Left hindlimb (tissue), 1 donor: ENCODE measurements around the gene OCSTAMP.

ENCODE experiments used
- DNase-seq: peaks from one replicate; pipeline ENCODE4 v3.0.0-alpha.2; 2018

OCSTAMP gene

DNA sequence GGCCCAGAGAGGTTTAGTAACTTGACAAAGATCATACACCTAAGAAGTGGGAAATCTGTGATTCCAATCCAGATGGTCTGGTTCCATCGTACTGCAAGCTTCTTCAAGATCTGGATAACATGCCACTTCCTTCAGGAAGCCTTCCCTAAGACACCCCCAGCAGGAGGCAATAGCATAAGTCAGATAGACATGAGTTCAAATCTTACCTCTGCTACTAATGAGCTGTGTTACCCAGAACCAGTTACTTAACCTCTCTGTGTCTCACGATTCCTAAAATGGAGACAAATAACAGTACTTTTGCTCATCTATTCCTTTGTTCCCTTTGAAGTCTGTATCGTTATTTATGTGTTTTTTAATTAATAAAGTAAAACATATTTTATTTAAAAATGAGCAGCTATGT is 22.3 kb upstream of the OCSTAMP start:
- no peak for DNase-seq

DNA sequence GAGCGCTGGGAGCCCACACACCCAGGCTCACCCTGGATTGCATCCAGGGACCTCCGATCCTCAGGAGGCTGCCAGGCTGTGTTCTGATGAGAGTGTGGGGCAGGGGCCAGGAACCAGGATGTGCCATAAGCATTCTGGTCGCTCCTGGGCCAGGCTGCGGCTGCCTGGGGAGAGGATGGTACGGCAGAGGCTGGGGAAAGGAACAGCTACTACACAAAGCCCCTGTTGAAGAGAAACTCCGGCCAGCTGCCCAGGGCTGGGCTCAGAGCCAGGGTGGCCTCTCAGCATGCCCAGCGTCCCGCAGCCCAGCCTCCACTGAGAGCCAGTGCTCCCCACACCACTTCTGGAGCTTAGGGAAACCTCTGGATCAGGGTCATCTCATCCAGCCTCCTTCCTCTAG is 21.7 kb upstream of the OCSTAMP start:
- peak; percentile 84 for DNase-seq

DNA sequence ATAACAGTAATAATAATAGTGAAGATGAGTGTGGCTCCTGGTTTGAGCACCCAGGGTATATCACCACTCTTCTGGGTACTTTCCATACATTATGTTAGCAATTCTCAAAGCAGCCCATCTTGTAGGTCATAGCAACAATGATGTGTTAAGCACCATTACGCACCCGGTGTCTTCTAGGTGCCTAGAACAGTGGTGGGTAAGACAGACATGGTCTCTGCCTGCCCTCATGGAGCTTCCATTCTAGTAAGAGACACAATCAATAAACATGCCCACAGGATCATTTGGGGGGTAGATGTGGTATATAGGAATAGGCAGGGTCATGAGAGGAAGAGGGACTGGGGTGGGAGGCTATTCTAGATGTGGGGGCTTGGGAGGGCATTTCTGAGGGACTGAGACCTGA is 21.0 kb upstream of the OCSTAMP start:
- DNase-seq, result no peak

DNA sequence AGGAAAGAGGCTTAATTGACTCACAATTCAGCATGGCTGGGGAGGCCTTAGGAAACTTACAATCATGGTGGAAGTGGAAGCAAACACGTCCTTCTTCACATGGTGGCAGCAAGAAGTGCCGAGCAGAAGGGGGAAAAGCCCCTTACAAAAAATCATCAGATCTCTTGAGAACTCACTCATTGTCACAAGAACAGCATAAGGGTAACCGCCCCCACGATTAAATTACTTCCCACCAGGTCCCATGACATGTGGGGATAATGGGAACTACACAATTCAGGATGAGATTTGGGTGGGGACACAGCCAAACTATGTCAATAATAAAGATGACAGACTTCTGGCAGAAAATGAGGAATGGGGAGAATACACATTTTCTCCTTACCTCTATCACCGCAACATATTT is 20.5 kb upstream of the OCSTAMP start:
- DNase-seq, result no peak

DNA sequence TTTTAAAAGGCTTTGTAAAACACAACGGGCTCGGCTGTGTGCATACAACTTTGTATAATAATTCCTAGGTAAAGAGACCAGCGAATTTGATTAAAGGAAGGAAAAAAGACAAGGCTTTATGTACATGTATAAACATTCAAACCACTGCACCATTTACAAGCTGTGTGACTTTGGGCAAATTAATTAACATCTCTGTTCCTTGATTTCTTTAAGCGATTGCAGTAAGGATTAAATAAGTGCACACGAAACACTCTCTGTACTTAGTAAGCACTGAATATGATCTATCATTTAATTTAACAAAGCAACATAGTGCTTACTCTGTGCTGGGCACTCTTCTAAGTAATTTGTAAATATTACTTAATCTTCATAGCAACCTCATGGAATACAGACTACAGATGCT is 19.5 kb upstream of the OCSTAMP start:
- DNase-seq, result no peak

DNA sequence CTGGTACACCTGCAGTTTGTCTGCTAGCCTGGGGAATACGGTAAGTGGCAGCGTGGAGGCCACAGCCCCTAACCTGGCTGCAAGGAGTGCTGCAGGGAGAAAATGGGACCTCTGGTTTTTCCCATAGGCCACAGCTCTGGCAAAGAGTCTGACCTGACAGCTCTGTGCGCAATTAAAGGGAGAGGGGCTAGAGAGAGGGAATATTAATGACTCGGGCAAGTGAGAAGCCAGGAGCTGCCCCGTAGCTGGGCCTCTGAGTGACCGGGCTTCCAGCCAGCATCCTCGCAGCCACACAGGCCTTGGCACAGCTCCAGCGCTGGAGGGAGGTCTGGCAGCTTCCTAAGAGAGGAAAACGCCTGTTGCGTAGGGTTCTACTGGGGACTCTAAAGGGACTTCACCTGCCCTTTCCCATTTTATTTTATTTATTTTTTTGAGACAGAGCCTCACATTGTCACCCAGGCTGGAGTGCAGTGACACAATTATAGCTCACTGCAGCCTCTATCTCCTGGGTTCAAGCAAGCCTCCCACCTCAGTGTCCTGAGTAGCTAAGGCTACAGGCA is 18.2 kb upstream of the OCSTAMP start:
- peak; percentile 94 for DNase-seq

DNA sequence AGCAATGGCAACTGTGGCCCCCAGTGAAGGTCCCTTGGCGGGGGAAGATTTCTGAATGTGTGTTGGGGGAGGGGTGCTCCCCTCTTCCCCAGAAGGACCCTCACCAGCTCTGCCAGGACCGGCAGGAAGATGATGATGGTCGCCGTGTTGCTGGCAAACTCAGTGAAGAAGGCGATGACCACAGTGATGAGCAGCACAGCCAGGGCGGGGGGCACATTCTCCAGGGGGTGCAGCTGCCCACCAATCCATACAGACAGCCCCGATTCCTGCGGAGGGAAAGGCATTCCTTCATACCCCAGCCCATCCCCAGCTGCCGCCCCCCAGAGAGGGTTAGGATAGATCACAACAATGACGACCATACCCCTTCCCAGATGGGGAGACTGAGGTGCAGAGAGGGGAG is 15.7 kb upstream of the OCSTAMP start:
- DNase-seq, result no peak

DNA sequence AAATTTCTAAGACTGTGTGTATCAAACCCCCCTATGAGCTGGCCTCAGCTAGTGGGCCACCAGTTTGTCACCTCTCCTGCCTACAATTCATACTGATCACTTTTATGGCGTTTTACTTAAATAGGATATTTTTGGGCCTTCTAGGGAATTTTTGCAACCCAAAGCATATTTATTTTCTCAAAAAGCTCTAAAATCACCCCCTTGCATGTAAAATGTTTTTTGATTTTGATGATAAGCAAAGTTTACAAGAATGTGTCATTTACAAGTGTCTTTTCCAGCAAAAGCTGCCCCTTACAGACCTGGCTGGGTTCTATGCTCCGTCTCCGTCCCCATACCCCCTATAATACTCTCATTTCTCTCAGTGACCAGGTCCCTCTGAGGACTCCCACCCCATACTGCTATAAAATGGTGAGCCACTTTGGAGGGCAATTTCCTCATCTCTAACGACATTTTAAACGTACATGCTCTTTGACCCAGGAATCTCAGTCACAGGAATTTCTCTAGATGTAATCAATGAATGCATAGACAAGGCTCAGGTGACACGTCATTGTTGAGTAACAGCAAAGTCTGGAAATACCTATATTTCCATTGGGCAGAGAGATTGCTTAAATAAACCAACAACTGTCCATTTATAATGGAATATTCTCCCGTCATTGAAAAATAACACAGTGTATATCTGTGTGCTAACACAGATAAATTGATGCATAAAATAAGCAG is 13.9 kb upstream of the OCSTAMP start:
- no peak for DNase-seq

DNA sequence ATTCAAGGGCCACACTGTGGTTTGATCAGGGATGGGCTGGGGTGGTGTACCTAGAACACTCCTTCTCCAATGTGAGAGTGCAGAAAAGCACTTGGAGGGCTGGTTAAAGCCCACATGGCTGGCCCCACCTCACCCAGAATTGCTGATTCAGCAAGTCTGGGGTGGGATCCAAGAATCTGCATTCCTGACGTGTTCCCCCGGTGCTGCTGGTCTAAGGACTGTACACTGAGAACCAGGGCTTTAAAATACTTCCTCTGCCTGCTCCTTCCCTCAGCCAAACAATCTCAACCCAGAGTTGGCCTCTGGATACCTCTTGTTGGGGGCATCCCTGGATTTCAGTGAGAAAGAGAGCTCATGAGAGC is 13.4 kb upstream of the OCSTAMP start:
- no peak for DNase-seq

DNA sequence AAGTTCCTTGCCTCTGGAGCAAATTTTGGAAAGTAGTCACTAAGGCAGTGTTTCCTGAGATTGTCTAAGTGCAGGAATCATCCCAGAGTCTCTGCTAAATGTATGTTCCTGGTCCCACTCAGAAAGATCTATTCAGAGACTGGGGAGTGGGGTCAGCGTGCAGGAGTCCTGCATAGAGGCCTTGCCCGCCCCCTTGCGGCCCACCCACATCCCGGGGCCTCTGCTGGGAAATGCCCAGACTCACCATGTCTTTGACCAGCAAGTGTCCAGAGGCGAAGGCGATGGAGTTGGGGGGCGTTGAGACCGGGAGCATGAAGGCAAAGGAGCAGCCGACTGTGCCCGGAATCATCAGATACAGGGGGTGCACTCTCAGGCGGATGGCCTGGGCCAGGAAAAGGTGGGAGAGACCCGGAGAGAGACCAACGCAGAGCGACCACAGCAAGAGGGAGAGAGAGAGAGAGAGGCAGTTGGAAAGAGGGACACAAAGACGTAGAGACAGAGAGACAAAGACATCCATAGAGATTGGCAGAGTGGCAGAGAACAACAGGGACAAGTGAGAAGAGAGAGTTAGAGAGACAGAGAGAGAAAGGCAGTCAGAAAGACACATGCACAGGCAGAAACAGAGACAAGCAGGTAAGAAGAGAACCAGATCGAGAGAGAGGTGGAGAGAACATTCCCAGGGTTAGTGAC is 12.9 kb upstream of the OCSTAMP start:
- no peak for DNase-seq

DNA sequence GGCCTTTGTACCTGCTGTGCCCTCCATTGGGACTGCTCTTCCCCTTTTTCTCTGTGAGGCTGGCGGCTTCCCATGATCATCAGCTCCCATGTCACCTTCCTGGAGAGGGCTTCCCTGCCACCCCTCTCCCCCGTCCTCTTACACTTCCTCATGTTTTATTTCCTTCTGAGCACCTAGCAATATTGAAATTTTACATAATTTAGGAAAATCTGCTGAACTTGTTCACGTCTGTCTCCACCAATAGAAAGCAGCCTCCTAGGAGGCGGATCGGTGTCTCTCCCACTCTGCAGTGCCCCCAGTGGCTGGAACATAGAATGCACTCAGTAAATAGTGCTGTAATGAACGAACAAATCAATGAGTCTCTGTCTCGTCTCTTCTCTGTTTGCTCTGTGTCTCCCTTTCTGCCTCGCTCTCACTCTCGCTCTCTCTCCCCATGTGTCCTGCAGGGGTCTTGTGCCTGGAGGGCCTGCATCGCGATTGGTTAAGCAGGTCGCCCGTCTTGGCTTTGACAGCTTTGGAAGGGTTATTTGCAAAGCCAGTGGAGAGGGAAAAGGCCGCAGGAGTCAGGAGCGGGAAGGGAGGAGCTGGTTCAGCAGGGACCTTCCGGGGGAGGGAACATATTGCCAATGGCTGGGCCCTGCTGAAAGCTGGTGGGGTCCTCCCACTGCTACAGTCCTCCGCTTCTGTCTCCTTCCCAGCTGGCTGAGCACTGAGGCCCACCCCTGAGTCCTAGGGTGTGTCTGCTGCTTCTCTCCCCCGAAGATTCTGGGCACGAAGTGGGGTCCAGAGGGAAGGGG is 12.1 kb upstream of the OCSTAMP start:
- DNase-seq, result peak; percentile 85

DNA sequence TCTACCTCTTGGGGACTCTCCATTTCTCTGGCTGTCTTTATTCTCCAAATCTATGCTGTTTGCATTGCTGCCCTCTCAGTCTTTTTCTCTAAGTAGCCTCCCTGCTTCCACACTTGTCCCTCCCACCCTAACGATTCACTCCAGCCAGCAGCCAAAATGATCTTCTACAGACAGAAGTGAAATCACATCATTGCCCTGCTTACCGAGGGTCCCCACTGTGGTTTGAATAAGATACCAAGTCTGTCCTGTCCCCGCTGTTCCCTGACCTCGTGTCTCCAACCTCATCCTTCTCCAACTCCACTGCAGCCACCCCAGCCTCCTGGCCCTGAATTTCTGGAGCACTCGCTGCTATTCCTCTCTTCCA is 11.5 kb upstream of the OCSTAMP start:
- DNase-seq, result no peak

DNA sequence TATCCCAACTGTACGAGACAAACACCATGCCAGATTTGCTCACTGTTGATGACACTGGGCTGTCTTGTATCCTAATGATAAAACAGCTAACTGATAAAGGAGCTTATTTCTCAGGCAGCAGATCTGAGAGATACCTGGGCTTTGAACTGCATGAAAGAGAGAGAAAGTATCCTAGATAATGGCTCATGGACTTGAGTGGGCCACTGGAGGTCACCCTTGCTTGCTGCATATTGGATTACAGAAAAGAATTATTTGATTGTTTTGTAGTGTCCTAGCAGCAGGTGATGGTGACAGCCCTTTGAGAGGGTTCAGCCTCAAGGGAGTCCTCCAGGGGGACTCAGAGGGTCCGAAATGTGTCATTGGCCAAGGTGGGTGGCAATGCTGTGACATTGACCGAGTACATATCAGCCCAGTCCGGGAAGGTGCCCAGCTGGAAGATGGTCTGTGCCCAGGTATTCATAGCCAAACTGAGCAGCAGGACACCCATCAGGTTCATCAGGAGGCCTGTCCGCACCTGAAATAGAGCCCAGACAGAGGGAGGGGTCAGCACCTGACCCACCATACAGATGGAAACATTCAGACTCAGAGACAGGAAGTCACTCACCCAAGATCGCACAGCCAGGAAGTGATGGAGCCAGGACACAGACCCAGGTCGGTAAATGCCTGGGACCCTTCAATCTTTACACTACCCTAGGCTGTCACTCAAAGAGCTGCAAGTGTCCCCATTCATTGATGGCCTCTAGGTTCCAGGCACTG is 9.4 kb upstream of the OCSTAMP start:
- DNase-seq, result no peak

DNA sequence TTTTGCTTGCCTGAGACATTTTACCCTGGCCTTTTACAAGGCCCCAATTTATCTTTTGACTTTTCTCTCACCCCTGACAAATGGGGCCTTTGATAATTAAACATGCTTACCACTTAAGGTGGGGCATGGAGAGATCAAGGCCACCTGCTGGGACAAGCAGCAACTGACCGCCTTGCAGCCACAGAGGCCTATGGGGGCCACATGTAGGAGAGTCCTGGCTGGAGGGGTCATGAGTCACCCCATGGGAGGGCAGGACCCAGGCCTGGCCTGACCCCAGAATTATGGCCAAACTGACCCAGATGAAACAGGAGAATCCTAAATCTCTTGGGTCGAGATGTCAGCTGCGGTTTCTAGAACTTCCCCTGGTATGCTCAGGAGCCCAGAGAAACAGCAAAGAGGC is 8.5 kb upstream of the OCSTAMP start:
- no peak for DNase-seq

DNA sequence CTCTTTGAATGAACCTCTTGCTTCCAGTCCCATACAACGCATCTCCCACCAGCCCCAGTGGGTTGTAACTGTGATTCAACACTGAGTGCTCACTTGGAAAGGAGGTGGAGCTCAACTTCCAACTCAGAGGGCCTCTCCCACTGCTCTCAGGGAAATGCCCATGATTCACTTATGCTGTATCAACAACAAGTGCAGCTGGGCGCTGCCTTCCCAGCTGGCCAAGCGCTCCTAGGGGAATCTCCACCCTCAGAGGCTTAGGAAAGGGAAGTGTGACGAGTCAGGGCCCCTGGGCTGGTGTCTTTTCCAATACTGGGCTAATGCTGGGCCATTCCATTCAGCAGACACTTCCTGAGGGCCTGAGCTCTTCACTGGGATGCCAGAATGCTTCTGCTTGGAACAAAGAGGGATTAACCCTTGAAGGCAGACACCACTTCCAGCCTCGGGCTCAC is 8.1 kb upstream of the OCSTAMP start:
- no peak for DNase-seq

DNA sequence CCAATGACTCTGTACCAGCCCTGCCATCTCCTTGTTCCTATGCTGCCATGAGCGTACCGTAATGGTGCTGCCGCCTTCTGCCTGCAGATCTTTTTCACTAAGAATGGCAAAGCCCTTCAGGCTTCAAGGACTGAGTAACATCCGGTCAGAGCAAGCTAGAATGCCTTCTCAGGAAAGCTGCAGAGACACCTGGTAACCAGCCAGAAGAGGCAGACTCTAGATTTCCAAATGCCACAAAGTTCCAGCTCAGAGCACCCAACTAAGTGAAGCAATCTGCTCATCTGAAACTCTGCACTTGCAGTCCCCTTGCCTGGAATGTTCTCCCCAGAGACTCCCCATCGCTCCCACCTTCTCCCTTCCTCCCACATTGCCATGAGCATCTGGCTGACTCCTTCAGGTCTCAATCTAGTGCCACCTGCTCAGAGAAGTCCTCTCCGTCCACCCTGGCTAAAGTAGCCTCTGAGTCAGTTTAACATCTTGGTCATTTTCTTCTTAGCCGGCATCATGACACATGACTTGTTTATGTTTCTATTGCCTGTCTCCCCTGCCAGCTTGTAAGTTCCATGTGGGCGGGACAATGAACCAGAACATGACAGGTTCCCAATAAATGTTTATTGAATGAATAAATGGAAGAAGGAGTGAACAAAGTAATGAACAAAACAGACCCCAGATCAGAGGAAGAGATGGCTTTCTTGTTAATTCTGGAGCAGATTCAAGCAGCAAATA is 6.9 kb upstream of the OCSTAMP start:
- no peak for DNase-seq

DNA sequence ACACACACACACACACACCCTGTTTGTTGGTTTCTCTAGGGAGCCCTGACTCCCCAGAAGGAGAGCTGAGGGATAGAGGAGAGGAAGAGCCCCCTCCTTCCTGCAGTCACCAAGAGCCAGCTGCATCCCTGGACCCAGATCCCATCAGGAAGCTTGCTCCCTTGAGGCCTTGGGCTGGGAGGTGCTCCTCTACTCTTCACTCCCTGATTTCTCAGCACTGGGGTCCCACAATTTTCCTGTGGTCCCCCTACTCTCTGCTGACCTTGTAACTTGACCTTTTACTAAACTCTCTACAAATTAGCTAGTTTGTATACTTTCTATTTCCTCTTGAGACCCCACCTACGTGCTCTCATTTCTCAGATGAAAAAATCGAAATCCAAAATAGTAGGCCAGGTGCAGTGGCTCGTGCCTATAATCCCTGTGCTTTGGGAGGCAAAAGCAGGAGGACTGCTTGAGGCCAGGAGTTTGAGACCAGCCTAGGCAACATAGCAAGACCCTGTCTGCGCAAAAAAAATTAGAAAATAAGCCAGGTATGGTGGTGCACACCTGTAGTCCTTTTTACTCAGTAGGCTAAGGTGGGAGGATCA is 5.0 kb upstream of the OCSTAMP start:
- no peak for DNase-seq

DNA sequence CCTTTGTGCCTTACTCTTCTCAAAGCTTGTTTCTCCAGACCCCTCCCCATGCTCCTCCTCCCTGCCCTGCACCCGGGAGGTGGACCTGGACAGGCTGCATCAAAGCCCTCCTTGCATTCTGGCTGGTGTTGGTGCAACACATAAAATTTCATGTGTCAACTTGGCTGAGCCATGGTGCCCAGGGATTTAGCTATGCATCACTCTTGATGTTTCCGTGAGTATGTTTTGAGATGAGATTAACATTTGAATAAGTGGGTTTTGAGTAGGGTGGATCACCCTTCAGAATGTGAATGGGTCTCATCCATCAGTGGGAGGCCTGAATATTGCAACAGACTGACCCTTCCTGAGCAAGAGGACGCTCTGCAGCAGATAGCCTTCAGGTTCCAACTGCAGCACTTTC is 4.4 kb upstream of the OCSTAMP start:
- DNase-seq, result no peak

DNA sequence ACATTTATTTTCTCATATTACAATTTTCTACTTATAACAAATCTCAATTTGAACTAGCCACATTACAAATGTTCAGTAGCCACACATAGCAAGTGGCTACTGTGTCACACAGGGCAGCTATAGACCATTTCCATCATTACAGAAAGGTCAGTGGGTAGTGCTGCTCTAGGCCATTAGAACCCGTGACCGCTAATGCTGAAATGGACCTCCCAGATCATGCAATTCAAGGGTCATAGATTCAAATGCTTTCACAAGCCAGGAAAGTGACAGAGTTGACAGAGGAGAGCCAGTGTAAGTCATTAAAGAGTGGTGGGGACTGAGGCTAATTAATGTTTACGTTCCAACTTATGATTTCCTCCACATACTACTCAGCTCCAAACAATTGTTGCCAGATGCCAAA is 3.5 kb upstream of the OCSTAMP start:
- DNase-seq, result no peak

DNA sequence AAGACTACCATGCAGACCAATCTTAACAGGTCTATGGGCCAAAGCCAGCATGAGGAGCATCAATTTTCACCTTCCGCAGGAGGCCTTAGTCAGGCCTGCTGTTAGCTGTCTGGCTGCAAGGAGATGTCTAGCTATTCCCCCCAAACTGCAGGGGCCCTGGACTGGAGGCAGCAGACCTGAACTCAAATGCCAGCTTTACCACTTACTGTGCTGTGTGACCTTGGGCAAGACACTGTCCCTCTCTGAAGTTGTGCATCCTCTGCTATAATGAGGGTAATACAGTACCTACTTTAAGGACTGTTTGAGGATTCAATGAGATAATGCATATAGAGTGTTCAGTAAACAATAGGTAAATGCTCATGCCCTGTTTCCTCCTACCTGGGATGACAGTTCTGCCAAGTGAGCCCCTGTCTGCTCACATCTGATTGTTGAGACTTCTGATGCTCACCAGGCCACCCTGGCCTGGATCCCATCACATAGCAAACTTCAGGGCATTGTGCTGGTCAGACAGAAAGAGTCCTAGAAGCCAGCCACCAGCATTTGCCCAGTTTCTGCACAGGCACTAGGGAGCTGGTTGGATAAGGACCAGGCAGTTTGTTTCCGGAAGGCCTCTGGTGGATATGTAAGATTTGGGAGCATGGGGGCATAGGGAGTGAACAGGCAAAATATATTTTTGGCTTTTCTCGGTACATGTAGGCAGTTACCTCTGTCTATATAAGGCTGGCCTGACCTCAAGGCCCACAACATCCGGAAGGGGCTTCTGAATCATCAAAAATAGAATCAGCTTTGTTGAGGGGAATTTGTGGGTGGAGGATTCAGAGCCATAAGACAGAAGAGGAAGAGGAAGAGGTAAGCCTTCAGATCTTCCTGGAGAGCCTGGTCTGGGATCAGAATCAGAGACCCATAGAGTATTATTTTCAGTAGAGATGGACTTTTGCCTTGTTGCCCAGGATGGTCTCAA is 2.3 kb upstream of the OCSTAMP start:
- DNase-seq, result no peak
